ENCODE results near the gene CLDN6. TPM values are rescaled to one million over a fixed set of nuclear protein-coding genes. Genes with fewer than 3 reads are reported as not detected.

The CLDN6 gene
- total RNA-seq, 1 experiment from 2014 or later, result not detected

- TF ChIP-seq CTCF (conservative IDR thresholded peaks at IDR 0.05; ENCODE audit: low read depth, low read length) (no peak), EZH2phosphoT487 (IDR thresholded peaks at IDR 0.05; ENCODE audit: borderline replicate concordance, low read length) (no peak), EZH2 (IDR thresholded peaks at IDR 0.05; ENCODE audit: low read length, unreplicated experiment) (no peak)
- Histone ChIP-seq H3K36me3 (ENCODE audit: low read depth, low read length) (no peaks in the 10 kb centered on the region), H3K27ac (ENCODE audit: low read length) (peak overlapping the region; percentile 58), H3K9me3 (ENCODE audit: low read length) (no peaks in the 10 kb centered on the region), H4K20me1 (ENCODE audit: low read length) (no peaks in the 10 kb centered on the region), H3K4me2 (ENCODE audit: low read length) (peak overlapping the region; percentile 42), H3K9me2 (replicated peaks; ENCODE audit: low read length) (no peaks in the 10 kb centered on the region), H3K79me2 (ENCODE audit: low read length) (no peaks in the 10 kb centered on the region), H3K27me3 (ENCODE audit: low read length) (no peaks in the 10 kb centered on the region), H3F3A (ENCODE audit: low read length, unreplicated experiment) (no peaks in the 10 kb centered on the region), H3K4me3 (ENCODE audit: low read length) (no peak overlapping the region), H3K4me1 (ENCODE audit: insufficient read depth, low read length) (peaks cover 19% of the 10 kb centered on the region), H2AFZ (ENCODE audit: low read length) (peak overlapping the region; percentile 43; the same call in 1 of the 2 replicates), H3K9ac (ENCODE audit: low read length) (no peak overlapping the region)
- intact Hi-C loops (cut with micrococcal nuclease), result no loop called here
- DNase-seq (peak; percentile 82), ATAC-seq (peak; percentile 77)
- BruUV-seq (replicated peaks), result no TSS peak
- ChIA-PET POLR2A (ENCODE audit: unreplicated experiment) (no interaction called here), CTCF (interaction anchor here (0.5 kb wide), 1 partner anchor 10 kb away, joined by 8 read pairs; no protein-coding TSS in a partner anchor)
Observed at GRCh38 chr16:2992383-2993081, 25.5 kb downstream of the CLDN6 start.

- H3K79me2 ChIP-seq (ENCODE audit: low read length), result no peaks in the 10 kb centered on the region
- peaks cover 19% of the 10 kb centered on the region for H3K4me1 ChIP-seq (ENCODE audit: insufficient read depth, low read length)
- BruUV-seq (replicated peaks), result TSS peak; percentile 15
- no peaks in the 10 kb centered on the region for H3K9me2 ChIP-seq (replicated peaks; ENCODE audit: low read length)
- no peak overlapping the region for H3K4me3 ChIP-seq (ENCODE audit: low read length)
- H3K4me2 ChIP-seq (ENCODE audit: low read length), result no peak overlapping the region
- ChIA-PET POLR2A (ENCODE audit: unreplicated experiment) (no interaction called here), CTCF (interaction anchor here (0.5 kb wide), 1 partner anchor 11 kb away, joined by 8 read pairs; no protein-coding TSS in a partner anchor)
- TF ChIP-seq EZH2phosphoT487 (IDR thresholded peaks at IDR 0.05; ENCODE audit: borderline replicate concordance, low read length) (no peak), CTCF (conservative IDR thresholded peaks at IDR 0.05; ENCODE audit: low read depth, low read length) (no peak), EZH2 (IDR thresholded peaks at IDR 0.05; ENCODE audit: low read length, unreplicated experiment) (no peak)
- no peaks in the 10 kb centered on the region for H3K9me3 ChIP-seq (ENCODE audit: low read length)
- H3K36me3 ChIP-seq (ENCODE audit: low read depth, low read length), result no peaks in the 10 kb centered on the region
- DNase-seq, result no peak
- no peaks in the 10 kb centered on the region for H3K27me3 ChIP-seq (ENCODE audit: low read length)
- no peak overlapping the region for H2AFZ ChIP-seq (ENCODE audit: low read length)
- H3F3A ChIP-seq (ENCODE audit: low read length, unreplicated experiment), result no peaks in the 10 kb centered on the region
- no peak for ATAC-seq
- no peak overlapping the region for H3K9ac ChIP-seq (ENCODE audit: low read length)
- no peaks in the 10 kb centered on the region for H4K20me1 ChIP-seq (ENCODE audit: low read length)
- intact Hi-C loops (cut with micrococcal nuclease), result no loop called here
- peak overlapping the region; percentile 48; the same call in 1 of the 2 replicates for H3K27ac ChIP-seq (ENCODE audit: low read length)
Observed at GRCh38 chr16:2991566-2992261, 26.3 kb downstream of the CLDN6 start.

Data from PC-3 (cell line).